HFFc6 (cell line): Measurements from ENCODE around the gene TXNIP. TPM values are rescaled to one million over a fixed set of nuclear protein-coding genes. Genes with fewer than 3 reads are reported as not detected.

Experiments used
- DNase-seq: peaks from one replicate; pipeline ENCODE4 v3.0.0-alpha.2; 2018
- H3K27ac Mint-ChIP-seq: 2 replicates; pipeline ENCODE4 v1.8.0; 2020; ENCODE audit warnings: mild to moderate bottlenecking, mixed read lengths
- H3K27me3 Mint-ChIP-seq: 2 replicates; pipeline ENCODE4 v1.8.0; 2021; ENCODE audit warnings: mild to moderate bottlenecking, moderate library complexity, mixed read lengths; ENCODE audit not compliant: insufficient read depth
- H3K36me3 Mint-ChIP-seq: 2 replicates; pipeline ENCODE4 v1.8.0; 2021; ENCODE audit warnings: low read depth, mixed read lengths
- H3K4me1 Mint-ChIP-seq: 2 replicates; pipeline ENCODE4 v1.8.0; 2020; ENCODE audit warnings: low read depth, mixed read lengths
- H3K4me3 Mint-ChIP-seq: 2 replicates; pipeline ENCODE4 v1.8.0; 2020; ENCODE audit warnings: mild to moderate bottlenecking, moderate library complexity, mixed read lengths
- H3K9me3 Mint-ChIP-seq: 2 replicates; pipeline ENCODE4 v1.8.0; 2020; ENCODE audit warnings: mild to moderate bottlenecking, mixed read lengths
- CTCF ChIP-seq: fragments of 200-600 bp; sonication (generic); IDR thresholded peaks from 2 replicates; pipeline ENCODE4 v1.5.0; 2021; ENCODE audit warnings: antibody characterized with exemption, mild to moderate bottlenecking
- total RNA-seq, 6 experiments: library from RNA; stranded (reverse); fragmentation: NEBNext Ultra II Directional; extraction: Animal tissue kit (Norgen Biotek cat#: 25700); gene quantifications; 2 replicates in 1 of 6; 3 replicates in 5 of 6; pipeline ENCODE4 v1.2.3, GENCODE V29; 2021

TXNIP gene
- total RNA-seq, 6 experiments from 2014 or later: 49.2 to 78.0 (median 59.5) TPM

GRCh38 chr1:145952903-145953302 is 43.5 kb downstream of the TXNIP start:
- DNase-seq: no peak
- Mint-ChIP-seq H3K36me3 (peaks cover 31% of the 10 kb centered on the region), H3K4me1 (peaks cover 67% of the 10 kb centered on the region), H3K9me3 (no peaks in the 10 kb centered on the region), H3K27ac (no peak overlapping the region), H3K4me3 (no peak overlapping the region), H3K27me3 (no peaks in the 10 kb centered on the region)
- no peak for TF ChIP-seq CTCF

- Mint-ChIP-seq H3K27ac (no peak overlapping the region), H3K4me3 (no peak overlapping the region), H3K36me3 (peaks cover 38% of the 10 kb centered on the region), H3K9me3 (no peaks in the 10 kb centered on the region), H3K27me3 (no peaks in the 10 kb centered on the region), H3K4me1 (peaks cover 66% of the 10 kb centered on the region)
- TF ChIP-seq CTCF: no peak
- DNase-seq: no peak
These were observed 44.9 kb downstream of the TXNIP start for GRCh38 chr1:145951526-145951925.

GRCh38 chr1:145949219-145949618 is 47.2 kb downstream of the TXNIP start:
- Mint-ChIP-seq H3K36me3 (peaks cover 43% of the 10 kb centered on the region), H3K4me1 (peaks cover 43% of the 10 kb centered on the region), H3K27ac (no peak overlapping the region), H3K27me3 (no peaks in the 10 kb centered on the region), H3K4me3 (no peak overlapping the region), H3K9me3 (no peaks in the 10 kb centered on the region)
- no peak for TF ChIP-seq CTCF
- no peak for DNase-seq

GRCh38 chr1:145947551-145947950 is 48.8 kb downstream of the TXNIP start:
- no peak for TF ChIP-seq CTCF
- no peaks in the 10 kb centered on the region for H3K27me3 Mint-ChIP-seq
- peaks cover 40% of the 10 kb centered on the region for H3K36me3 Mint-ChIP-seq
- H3K9me3 Mint-ChIP-seq: no peaks in the 10 kb centered on the region
- DNase-seq: no peak
- H3K27ac Mint-ChIP-seq: no peak overlapping the region
- H3K4me1 Mint-ChIP-seq: peaks cover 44% of the 10 kb centered on the region
- H3K4me3 Mint-ChIP-seq: no peak overlapping the region

GRCh38 chr1:145946477-145946986 is 49.8 kb downstream of the TXNIP start:
- Mint-ChIP-seq H3K36me3 (peaks cover 32% of the 10 kb centered on the region), H3K9me3 (no peaks in the 10 kb centered on the region), H3K4me1 (peaks cover 40% of the 10 kb centered on the region), H3K27ac (no peak overlapping the region), H3K4me3 (no peak overlapping the region), H3K27me3 (no peaks in the 10 kb centered on the region)
- DNase-seq: no peak
- TF ChIP-seq CTCF: no peak

GRCh38 chr1:145944532-145944931 is 51.8 kb downstream of the TXNIP start:
- Mint-ChIP-seq H3K27me3 (no peaks in the 10 kb centered on the region), H3K4me3 (no peak overlapping the region), H3K4me1 (peaks cover 22% of the 10 kb centered on the region), H3K36me3 (peaks cover 16% of the 10 kb centered on the region), H3K9me3 (no peaks in the 10 kb centered on the region), H3K27ac (no peak overlapping the region; the same call in 1 of the 2 replicates)
- no peak for TF ChIP-seq CTCF
- DNase-seq: no peak
